SU-DHL-6 (cell line): Measurements from ENCODE around the gene HACD3.

Source experiments
- H2AFZ ChIP-seq: fragments of 200-600 bp; sonication (generic); 2 replicates; pipeline ENCODE4 v1.6.1; 2014; ENCODE audit warnings: low read depth, mild to moderate bottlenecking, moderate library complexity, mixed read lengths, antibody characterized with exemption, low read length; ENCODE audit not compliant: severe bottlenecking
- H3F3A ChIP-seq: fragments of 200-600 bp; shearing (Covaris generic); 2 replicates; pipeline ENCODE4 v1.6.0; 2016; ENCODE audit warnings: antibody characterized with exemption, mild to moderate bottlenecking; ENCODE audit not compliant: insufficient read depth
- H3K27ac ChIP-seq: fragments of 200-600 bp; sonication (generic); 2 replicates; pipeline ENCODE4 v1.5.1; 2016; ENCODE audit warnings: low read depth, mild to moderate bottlenecking, low read length, moderate library complexity, mixed read lengths
- H3K27me3 ChIP-seq: fragments of 200-600 bp; sonication (generic), shearing (Covaris generic); 2 replicates; pipeline ENCODE4 v1.6.0; 2014; ENCODE audit warnings: mild to moderate bottlenecking, low read length
- H3K36me3 ChIP-seq: fragments of 200-600 bp; sonication (generic); 2 replicates; pipeline ENCODE4 v1.6.1; 2014; ENCODE audit warnings: mild to moderate bottlenecking, low read length, mixed read lengths
- H3K4me2 ChIP-seq: fragments of 300-600, 200-600 bp; shearing (Covaris generic), sonication (generic); 2 replicates; pipeline ENCODE4 v1.6.0; 2014; ENCODE audit warnings: low read length, low read depth, mild to moderate bottlenecking; ENCODE audit not compliant: poor library complexity, severe bottlenecking
- H3K4me3 ChIP-seq: fragments of 200-600 bp; sonication (generic); 2 replicates; pipeline ENCODE4 v1.5.1; 2014; ENCODE audit warnings: antibody characterized with exemption, low read length, mild to moderate bottlenecking, mixed read lengths; ENCODE audit not compliant: insufficient read depth, poor library complexity, severe bottlenecking
- H3K79me2 ChIP-seq: fragments of 200-600 bp; sonication (generic); 2 replicates; pipeline ENCODE4 v1.6.1; 2014; ENCODE audit warnings: mild to moderate bottlenecking, low read length, moderate library complexity; ENCODE audit not compliant: insufficient read depth
- H3K9ac ChIP-seq: fragments of 200-600 bp; sonication (generic); 2 replicates; pipeline ENCODE4 v1.7.0; 2014; ENCODE audit warnings: mild to moderate bottlenecking, low read length
- H3K9me2 ChIP-seq: fragments of 200-600 bp; sonication (generic); replicated peaks from 2 replicates; pipeline ENCODE4 v1.6.1; 2014; ENCODE audit warnings: low read length; ENCODE audit not compliant: insufficient read depth
- H3K9me3 ChIP-seq: fragments of 200-600 bp; sonication (generic); 2 replicates; pipeline ENCODE4 v1.6.1; 2014; ENCODE audit warnings: low read length, mixed read lengths; ENCODE audit not compliant: insufficient read depth
- H4K20me1 ChIP-seq: fragments of 200-600 bp; sonication (generic); 2 replicates; pipeline ENCODE4 v1.6.1; 2014; ENCODE audit warnings: low read depth, mild to moderate bottlenecking, antibody characterized with exemption, low read length, moderate library complexity, mixed read lengths
- CTCF ChIP-seq: fragments of 200-600 bp; sonication (generic); IDR thresholded peaks from one replicate; pipeline ENCODE4 v1.5.1; 2017; ENCODE audit warnings: antibody characterized with exemption, mild to moderate bottlenecking, low read length, moderate library complexity; ENCODE audit not compliant: insufficient read depth, poor library complexity, severe bottlenecking
- EZH2phosphoT487 ChIP-seq: fragments of 200-600 bp; sonication (generic), shearing (Covaris generic); conservative IDR thresholded peaks from 2 replicates; pipeline ENCODE4 v1.6.1; 2018; ENCODE audit warnings: mild to moderate bottlenecking, antibody characterized with exemption, low read length, moderate library complexity, mixed read lengths

The HACD3 gene

GRCh38 chr15:65561934-65562333 is 31.7 kb downstream of the HACD3 start:
- Histone ChIP-seq H2AFZ (no peak overlapping the region), H3K9me3 (no peaks in the 10 kb centered on the region), H3K27ac (no peak overlapping the region), H3K79me2 (no peaks in the 10 kb centered on the region), H3K27me3 (no peaks in the 10 kb centered on the region), H3K9ac (no peak overlapping the region), H4K20me1 (no peaks in the 10 kb centered on the region), H3K36me3 (peaks cover 28% of the 10 kb centered on the region; the same call in 1 of the 2 replicates), H3K9me2 (no peaks in the 10 kb centered on the region), H3F3A (no peaks in the 10 kb centered on the region), H3K4me2 (no peak overlapping the region), H3K4me3 (no peak overlapping the region)
- TF ChIP-seq EZH2phosphoT487, result no peak
- TF ChIP-seq CTCF, result no peak

GRCh38 chr15:65569728-65570127 is 39.5 kb downstream of the HACD3 start:
- Histone ChIP-seq H3K9ac (no peak overlapping the region), H3F3A (0 out of 2 replicates have a peak, but pooled peaks cover 5% of the 10 kb centered on the region), H4K20me1 (no peaks in the 10 kb centered on the region), H3K4me3 (no peak overlapping the region), H3K9me2 (no peaks in the 10 kb centered on the region), H2AFZ (no peak overlapping the region), H3K4me2 (no peak overlapping the region), H3K27me3 (no peaks in the 10 kb centered on the region), H3K9me3 (no peaks in the 10 kb centered on the region), H3K36me3 (peaks cover 37% of the 10 kb centered on the region; the same call in 1 of the 2 replicates), H3K79me2 (no peaks in the 10 kb centered on the region), H3K27ac (no peak overlapping the region)
- TF ChIP-seq CTCF (no peak), EZH2phosphoT487 (no peak)

GRCh38 chr15:65571971-65572370 is 41.7 kb downstream of the HACD3 start:
- Histone ChIP-seq H3K27me3 (no peaks in the 10 kb centered on the region), H3K9ac (no peak overlapping the region), H3K79me2 (no peaks in the 10 kb centered on the region), H3K36me3 (peaks cover 35% of the 10 kb centered on the region), H3K4me2 (no peak overlapping the region), H3F3A (peaks cover 15% of the 10 kb centered on the region), H3K9me3 (no peaks in the 10 kb centered on the region), H3K9me2 (no peaks in the 10 kb centered on the region), H3K27ac (no peak overlapping the region), H2AFZ (no peak overlapping the region), H3K4me3 (no peak overlapping the region), H4K20me1 (no peaks in the 10 kb centered on the region)
- TF ChIP-seq CTCF (no peak), EZH2phosphoT487 (no peak)
